Measurements from ENCODE around the gene ZNF616. TPM values are rescaled to one million over a fixed set of nuclear protein-coding genes. Genes with fewer than 3 reads are reported as not detected.

The ZNF616 gene
- total and polyA plus RNA-seq, 2 of the 8 experiments (the other 6 are each of a cell fraction or from before 2014, with no cell fraction given), result 5.7 to 40.5 TPM

DNA sequence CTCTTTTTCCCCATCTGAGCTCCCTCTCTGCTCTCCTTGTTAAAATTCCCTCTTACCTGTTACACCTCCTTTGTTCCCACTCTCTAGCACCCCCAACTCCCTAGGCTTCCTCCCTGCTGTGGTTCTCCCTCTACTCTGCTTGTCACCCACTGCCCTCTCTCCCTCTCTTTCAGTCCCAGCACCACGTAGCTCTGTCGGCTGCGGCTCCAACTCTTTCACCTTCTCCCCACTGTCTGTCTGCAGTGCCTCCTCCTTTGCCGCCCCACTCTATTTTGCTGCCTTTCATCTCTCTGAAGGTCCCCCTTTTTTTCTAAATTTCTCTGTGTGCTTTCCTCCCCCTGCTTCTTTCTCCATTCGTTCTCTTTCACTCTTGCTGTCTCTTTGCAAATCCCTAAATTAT is 30.6 kb upstream of the ZNF616 start:
- H3K27ac ChIP-seq (ENCODE audit: low read depth, low read length), result no peak overlapping the region
- no peak overlapping the region for H3K56ac ChIP-seq (replicated peaks; ENCODE audit: insufficient read length, low read depth, low read length)
- peaks cover 0 to 7% (median 1%) of the 10 kb centered on the region in 4 experiments; a peak in 4 of 7 replicates for H3K4me1 ChIP-seq (replicated peaks in 1 of 4; ENCODE audit: control insufficient read depth in 3 of 4, insufficient read depth in 4 of 4, low read length in 3 of 4)
- H3K4me3 ChIP-seq (ENCODE audit: extremely low read depth in 1 of 4, insufficient read depth in 2 of 4, low read depth in 3 of 4, low read length in 4 of 4), result peak overlapping the region; percentile 89 to 98 (median 92)
- H4K5ac ChIP-seq (ENCODE audit: insufficient read length, low read depth, low read length), result no peak overlapping the region
- peaks cover 5 to 29% (median 12%) of the 10 kb centered on the region in 4 experiments for H3K36me3 ChIP-seq (ENCODE audit: control insufficient read depth in 2 of 4, insufficient read depth in 4 of 4, low read length in 3 of 4)
- ChIA-PET POLR2A (ENCODE audit: partially characterized antibody) (interaction anchor here (0.6 to 2.3 kb wide), 5 partner anchors 19 to 565 kb away, joined by 3 to 8 read pairs (median 3); partner anchors contain the start of genes PPP2R1A and ZNF616), CTCF (ENCODE audit: partially characterized antibody) (interaction anchor here (1.5 kb wide), 1 partner anchor 14 kb away, joined by 3 read pairs; no protein-coding TSS in a partner anchor)
- H2AFZ ChIP-seq (ENCODE audit: low read length), result no peak overlapping the region
- H3K4me2 ChIP-seq (ENCODE audit: insufficient read depth in 1 of 2, low read depth in 2 of 2, low read length in 2 of 2), result peak overlapping the region; percentile 82 to 92
- H4K91ac ChIP-seq (replicated peaks; ENCODE audit: insufficient read length, low read length), result no peak overlapping the region
- peak overlapping the region in 1 of 4 experiments; percentile 63; a peak in 2 of 7 replicates for H3K9ac ChIP-seq (replicated peaks in 1 of 4; ENCODE audit: extremely low read depth in 1 of 4, low read depth in 3 of 4, low read length in 3 of 4)
- no peak for DNase-seq (ENCODE audit: low read depth in 1 of 2, low spot score in 2 of 2)
- no peak for FAIRE-seq
- H4K20me1 ChIP-seq (replicated peaks in 1 of 2; ENCODE audit: control insufficient read depth in 1 of 2, insufficient read depth in 2 of 2, low read length in 2 of 2), result no peaks in the 10 kb centered on the region
- no peak overlapping the region for H2BK20ac ChIP-seq (ENCODE audit: low read length)
- H3K4ac ChIP-seq (replicated peaks; ENCODE audit: insufficient read length, low read depth, low read length), result no peak overlapping the region
- H3K9me3 ChIP-seq (ENCODE audit: insufficient read depth in 2 of 2, low read depth in 1 of 2, low read length in 1 of 2), result no peaks in the 10 kb centered on the region
- H3K18ac ChIP-seq (ENCODE audit: extremely low read depth, low read length), result no peak overlapping the region
- H3K23ac ChIP-seq (ENCODE audit: insufficient read length), result no peak overlapping the region
- H3K14ac ChIP-seq (ENCODE audit: insufficient read length), result no peak overlapping the region
- no peak overlapping the region for H2BK12ac ChIP-seq (ENCODE audit: low read depth, low read length)
- H3K79me1 ChIP-seq (ENCODE audit: low read depth, low read length), result no peaks in the 10 kb centered on the region
- H3K27me3 ChIP-seq (replicated peaks in 1 of 4; ENCODE audit: control insufficient read depth in 3 of 4, extremely low read depth in 1 of 4, insufficient read depth in 3 of 4, low read length in 3 of 4), result no peaks in the 10 kb centered on the region; a peak in 2 of 7 replicates
- H2AK5ac ChIP-seq (ENCODE audit: low read depth, low read length), result no peak overlapping the region
- no peak overlapping the region for H2BK5ac ChIP-seq (ENCODE audit: low read depth, low read length)
- H4K8ac ChIP-seq (ENCODE audit: extremely low read depth, insufficient read depth, low read length), result no peak overlapping the region
- H2BK15ac ChIP-seq (ENCODE audit: low read length), result no peak overlapping the region
- H3K79me2 ChIP-seq (ENCODE audit: control insufficient read depth in 1 of 2, insufficient read depth in 2 of 2, low read length in 2 of 2), result 0 out of 4 replicates have a peak, but pooled peaks cover 0 to 2% of the 10 kb centered on the region in 2 experiments
- H3K23me2 ChIP-seq (ENCODE audit: low read depth, low read length), result peaks cover 13% of the 10 kb centered on the region
- no peak overlapping the region for H2BK120ac ChIP-seq (replicated peaks; ENCODE audit: low read depth, low read length)
- WGBS, 2 experiments (ENCODE audit: extremely low coverage in 1 of 2, insufficient coverage in 1 of 2, insufficient read length in 1 of 2, insufficient replicate concordance in 2 of 2, low coverage in 1 of 2, low lambda C conversion rate in 2 of 2, missing lambda C conversion rate in 1 of 2), result 13% methylated on average over 5 of the region's 5 CpGs; no CpG with 5 or more reads in 1 of the 2 experiments
- no peak for TF ChIP-seq SRF (IDR thresholded peaks at IDR 0.05; ENCODE audit: low read depth, low read length)
- TF ChIP-seq CHD1 (IDR thresholded peaks at IDR 0.05; ENCODE audit: low read depth, low read length), result no peak
- no peak for TF ChIP-seq GTF2F1 (IDR thresholded peaks at IDR 0.05; ENCODE audit: borderline replicate concordance, low read depth, low read length)
- TF ChIP-seq HDAC2 (IDR thresholded peaks at IDR 0.05; ENCODE audit: borderline replicate concordance in 1 of 2, low read depth in 2 of 2, low read length in 2 of 2), result no peak
- TF ChIP-seq KDM5A (IDR thresholded peaks at IDR 0.05; ENCODE audit: low read length), result no peak
- no peak for TF ChIP-seq PHF8 (conservative IDR thresholded peaks at IDR 0.05; ENCODE audit: low read depth, low read length)
- no peak for TF ChIP-seq POU5F1 (IDR thresholded peaks at IDR 0.05; ENCODE audit: low read depth, low read length)
- no peak for TF ChIP-seq NANOG (IDR thresholded peaks at IDR 0.05; ENCODE audit: insufficient read depth, low read depth, low read length, poor library complexity, severe bottlenecking)
- no peak for TF ChIP-seq MAFK (IDR thresholded peaks at IDR 0.05; ENCODE audit: low read depth, low read length)
- no peak for TF ChIP-seq RAD21 (IDR thresholded peaks at IDR 0.05 in 1 of 2, conservative IDR thresholded peaks at IDR 0.05 in 1 of 2; ENCODE audit: low read depth in 2 of 2, low read length in 2 of 2)
- no peak for TF ChIP-seq TEAD4 (IDR thresholded peaks at IDR 0.05; ENCODE audit: low read depth, low read length)
- TF ChIP-seq CBX8 (IDR thresholded peaks at IDR 0.05; ENCODE audit: borderline replicate concordance, low read depth, low read length), result no peak
- TF ChIP-seq TBP (IDR thresholded peaks at IDR 0.05; ENCODE audit: low read depth, low read length), result no peak
- no peak for TF ChIP-seq CHD2 (IDR thresholded peaks at IDR 0.05; ENCODE audit: low read length)

All from H1 (cell line).